Sigmoid colon (tissue), 7 donors: ENCODE measurements around the gene ZNF714. TPM values are rescaled to one million over a fixed set of nuclear protein-coding genes. Genes with fewer than 3 reads are reported as not detected.

Experiments used
- DNase-seq: peaks from one replicate; pipeline ENCODE4 v3.0.0-alpha.2; 2019
- H3K27ac ChIP-seq, 4 donors: fragments of 200-600 bp; sonication (generic); one replicate each; pipeline ENCODE4 v1.5.1; 2016 to 2019; ENCODE audit warnings: mild to moderate bottlenecking in 1 of 4
- H3K27me3 ChIP-seq, 3 donors: fragments of 200-600 bp; sonication (generic); one replicate each; pipeline ENCODE4 v1.5.1; 2019; ENCODE audit warnings: mild to moderate bottlenecking in 1 of 3
- H3K36me3 ChIP-seq, 4 donors: fragments of 200-600 bp; sonication (generic); one replicate each; pipeline ENCODE4 v1.5.1; 2016 to 2019
- H3K4me1 ChIP-seq, 4 donors: fragments of 200-600 bp; sonication (generic); one replicate each; pipeline ENCODE4 v1.5.1; 2017 to 2019
- H3K4me3 ChIP-seq, 4 donors: fragments of 200-600 bp; sonication (generic); one replicate each; pipeline ENCODE4 v1.5.1; 2017 to 2019; ENCODE audit warnings: mild to moderate bottlenecking in 2 of 4, moderate library complexity in 1 of 4
- H3K9me3 ChIP-seq, 4 donors: fragments of 200-600 bp in 3 of 4; sonication (generic) in 3 of 4; one replicate each; pipeline versions ENCODE4 v1.5.1 to v1.6.1; 2013 to 2019
- EP300 ChIP-seq, 4 donors: sonication (generic); formaldehyde crosslinking; IDR thresholded peaks; one replicate each; pipeline ENCODE4 v1.6.1; 2017; ENCODE audit warnings: antibody characterized with exemption in 4 of 4
- POLR2A ChIP-seq, 2 donors: fragments of 450-650 bp; IDR thresholded peaks; one replicate each; pipeline ENCODE4 v1.6.1; 2016; ENCODE audit warnings: antibody characterized with exemption in 2 of 2, mild to moderate bottlenecking in 2 of 2, moderate library complexity in 2 of 2
- POLR2AphosphoS5 ChIP-seq, 4 donors: sonication (generic); formaldehyde crosslinking; IDR thresholded peaks; one replicate each; pipeline ENCODE4 v1.6.1; 2017; ENCODE audit warnings: antibody characterized with exemption in 4 of 4
- WGBS, 2 donors: extraction: QIAGEN DNeasy Blood & Tissue Kit; methylation state at CpG; one replicate each; pipeline ENCODE4 v1.1.7; 2013; 5-methylcytosine and 5-hydroxymethylcytosine counted together
- intact Hi-C: fragments of 100-400 bp; cut with DNase I; formaldehyde crosslinking; loops from one replicate; pipeline ENCODE4 v1.15.1; 2023
- polyA plus RNA-seq, 3 donors: library from polyadenylated mRNA; stranded (reverse); fragments of 200-250 nt; gene quantifications; one replicate each; pipeline ENCODE4 v1.2.3, GENCODE V29; 2013
- total RNA-seq, 4 donors: library from RNA; depleted of rRNA; stranded (reverse); fragments of >200 nt; gene quantifications; one replicate each; pipeline ENCODE4 v1.1.0, GENCODE V29; 2016
- TF ChIP-seq, protein P1 (sequence below), 4 experiments: fragments of 450-650 bp in 3 of 4; fragments of 200-600 bp in 1 of 4; IDR thresholded peaks; one replicate each; pipeline ENCODE4 v1.5.1; 2016 to 2019; ENCODE audit warnings: antibody characterized with exemption in 4 of 4, mild to moderate bottlenecking in 3 of 4, moderate library complexity in 2 of 4
- donor health status: healthy with polysubstance abuse.
- donor health status: Bipolar disorder and iron deficiency.
- donor health status: healthy.

ZNF714 gene
- total and polyA plus RNA-seq, 7 donors, result 0.23 to 6.6 (median 4.6) TPM

DNA sequence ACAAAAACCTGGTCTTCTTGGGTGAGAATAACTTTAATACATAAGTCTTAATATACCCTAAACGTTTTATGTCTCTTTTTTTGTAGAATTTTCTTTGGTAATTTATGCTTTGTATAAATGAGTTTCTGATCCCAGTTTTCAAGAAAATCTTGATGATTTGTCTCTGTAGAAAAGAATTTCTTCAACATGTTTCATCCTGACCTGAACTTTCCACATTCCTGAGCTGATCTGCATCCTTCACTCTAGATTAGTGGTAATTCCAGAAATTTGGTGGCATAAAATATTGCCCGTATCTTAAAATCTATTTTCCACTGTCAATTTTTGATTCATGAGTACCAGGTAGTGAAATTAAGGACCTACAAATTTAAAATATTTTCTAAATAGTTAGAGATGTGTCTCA is 16.3 kb downstream of the ZNF714 start:
- intact Hi-C loops, result no loop called here
- 64 to 88% methylated on average over 2 of the region's 2 CpGs for WGBS, 2 donors
- Histone ChIP-seq H3K9me3 (no peaks in the 10 kb centered on the region), H3K4me3 (no peak overlapping the region), H3K27me3 (no peaks in the 10 kb centered on the region), H3K27ac (no peak overlapping the region), H3K4me1 (no peaks in the 10 kb centered on the region), H3K36me3 (peaks cover 0 to 14% (median 0%) of the 10 kb centered on the region in 4 donors)
- TF ChIP-seq, protein P1, sequence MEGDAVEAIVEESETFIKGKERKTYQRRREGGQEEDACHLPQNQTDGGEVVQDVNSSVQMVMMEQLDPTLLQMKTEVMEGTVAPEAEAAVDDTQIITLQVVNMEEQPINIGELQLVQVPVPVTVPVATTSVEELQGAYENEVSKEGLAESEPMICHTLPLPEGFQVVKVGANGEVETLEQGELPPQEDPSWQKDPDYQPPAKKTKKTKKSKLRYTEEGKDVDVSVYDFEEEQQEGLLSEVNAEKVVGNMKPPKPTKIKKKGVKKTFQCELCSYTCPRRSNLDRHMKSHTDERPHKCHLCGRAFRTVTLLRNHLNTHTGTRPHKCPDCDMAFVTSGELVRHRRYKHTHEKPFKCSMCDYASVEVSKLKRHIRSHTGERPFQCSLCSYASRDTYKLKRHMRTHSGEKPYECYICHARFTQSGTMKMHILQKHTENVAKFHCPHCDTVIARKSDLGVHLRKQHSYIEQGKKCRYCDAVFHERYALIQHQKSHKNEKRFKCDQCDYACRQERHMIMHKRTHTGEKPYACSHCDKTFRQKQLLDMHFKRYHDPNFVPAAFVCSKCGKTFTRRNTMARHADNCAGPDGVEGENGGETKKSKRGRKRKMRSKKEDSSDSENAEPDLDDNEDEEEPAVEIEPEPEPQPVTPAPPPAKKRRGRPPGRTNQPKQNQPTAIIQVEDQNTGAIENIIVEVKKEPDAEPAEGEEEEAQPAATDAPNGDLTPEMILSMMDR (IDR thresholded peaks at IDR 0.05), result no peak
- no peak for TF ChIP-seq POLR2AphosphoS5 (IDR thresholded peaks at IDR 0.05)
- TF ChIP-seq EP300 (IDR thresholded peaks at IDR 0.05), result no peak
- TF ChIP-seq POLR2A (IDR thresholded peaks at IDR 0.05), result no peak
- DNase-seq, result no peak

DNA sequence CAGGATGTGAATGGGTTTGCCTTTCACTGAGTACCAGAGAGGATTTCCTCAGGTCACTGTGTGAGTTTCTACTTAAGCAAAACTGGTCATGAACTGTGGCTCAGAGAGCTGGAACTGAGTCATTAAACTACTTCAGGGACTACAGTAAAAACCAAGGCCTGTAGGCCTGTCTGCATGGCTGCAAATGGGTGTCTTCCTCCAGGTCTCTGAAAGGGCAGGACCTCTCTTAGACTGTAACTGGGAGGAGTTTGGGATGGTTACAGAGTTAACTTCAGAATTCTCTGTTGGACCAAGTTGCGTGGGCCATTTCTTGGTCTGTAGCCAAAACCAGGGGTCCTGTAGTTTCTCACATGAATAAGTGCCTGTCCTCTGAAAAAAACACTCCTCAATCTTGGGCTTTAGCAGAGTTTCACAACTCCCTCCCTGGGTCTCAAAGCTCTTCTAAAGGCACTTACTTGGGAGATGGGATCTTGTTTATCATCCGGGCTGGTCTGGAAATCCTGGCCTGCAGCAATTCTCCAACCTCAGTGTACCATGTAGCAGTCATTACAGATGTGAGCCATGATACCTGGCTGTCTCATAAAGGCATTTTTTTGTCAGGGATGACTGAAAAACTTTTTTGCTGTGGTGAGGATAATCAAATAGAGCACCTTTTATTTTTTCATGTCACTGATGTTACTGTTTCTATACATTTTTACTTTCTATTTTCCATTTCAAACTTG is 19.7 kb downstream of the ZNF714 start:
- intact Hi-C loops, result no loop called here
- DNase-seq, result no peak
- Histone ChIP-seq H3K9me3 (no peaks in the 10 kb centered on the region), H3K4me3 (no peak overlapping the region), H3K36me3 (peaks cover 0 to 23% (median 3%) of the 10 kb centered on the region in 4 donors), H3K27ac (no peak overlapping the region), H3K4me1 (no peaks in the 10 kb centered on the region), H3K27me3 (no peaks in the 10 kb centered on the region)
- TF ChIP-seq POLR2A (IDR thresholded peaks at IDR 0.05) (no peak), EP300 (IDR thresholded peaks at IDR 0.05) (no peak), POLR2AphosphoS5 (IDR thresholded peaks at IDR 0.05) (no peak)
- TF ChIP-seq, protein P1 (IDR thresholded peaks at IDR 0.05), result no peak
- 75 to 87% methylated on average over 2 of the region's 2 CpGs for WGBS, 2 donors

DNA sequence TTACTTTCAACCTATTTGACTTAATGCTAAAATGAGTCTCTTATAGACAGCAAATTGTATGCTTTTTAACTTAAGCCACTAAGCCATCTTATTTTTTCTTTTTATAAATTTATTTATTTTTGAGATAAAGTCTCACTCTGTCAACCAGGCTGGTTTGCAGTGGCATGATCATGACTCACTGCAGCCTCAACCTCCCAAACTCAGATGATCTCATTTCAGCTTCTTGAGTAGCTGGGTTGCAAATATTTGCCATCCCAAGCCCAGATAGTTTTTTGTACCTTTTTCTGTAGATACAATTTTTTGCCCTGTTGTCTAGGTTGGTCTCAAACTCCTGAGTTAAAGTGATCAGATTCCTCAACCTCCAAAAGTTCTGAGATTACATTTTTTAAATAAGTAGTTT is 27.1 kb downstream of the ZNF714 start:
- H3K27me3 ChIP-seq, result no peaks in the 10 kb centered on the region
- intact Hi-C loops, result no loop called here
- peaks cover 0 to 4% (median 2%) of the 10 kb centered on the region in 4 donors for H3K9me3 ChIP-seq
- no peak overlapping the region for H3K27ac ChIP-seq
- no peaks in the 10 kb centered on the region for H3K4me1 ChIP-seq
- peaks cover 0 to 9% (median 4%) of the 10 kb centered on the region in 4 donors for H3K36me3 ChIP-seq
- DNase-seq, result no peak
- TF ChIP-seq POLR2A (IDR thresholded peaks at IDR 0.05) (no peak), EP300 (IDR thresholded peaks at IDR 0.05) (no peak), POLR2AphosphoS5 (IDR thresholded peaks at IDR 0.05) (no peak)
- TF ChIP-seq, protein P1 (IDR thresholded peaks at IDR 0.05), result no peak
- H3K4me3 ChIP-seq, result no peak overlapping the region

DNA sequence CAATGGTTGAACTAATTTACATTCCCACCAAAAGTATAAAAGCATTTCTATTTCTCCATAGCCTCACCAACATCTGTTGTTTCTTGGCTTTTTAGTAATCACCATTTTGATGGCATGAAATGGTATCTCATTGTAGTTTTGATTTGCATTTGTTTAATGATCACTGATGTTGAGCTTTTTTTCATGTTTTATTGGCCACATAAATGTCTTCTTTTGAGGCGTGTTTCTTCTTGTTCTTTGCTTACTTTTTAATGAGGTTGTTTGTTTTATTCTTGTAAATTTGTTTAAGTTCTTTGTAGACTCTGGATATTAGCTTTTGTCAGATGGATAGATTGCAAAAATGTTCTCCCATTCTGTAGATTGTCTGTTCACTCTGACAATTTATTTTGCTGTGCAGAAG is 28.2 kb downstream of the ZNF714 start:
- no peaks in the 10 kb centered on the region for H3K4me1 ChIP-seq
- peaks cover 0 to 5% (median 4%) of the 10 kb centered on the region in 4 donors for H3K36me3 ChIP-seq
- H3K27ac ChIP-seq, result no peak overlapping the region
- DNase-seq, result no peak
- H3K4me3 ChIP-seq, result no peak overlapping the region
- WGBS, 2 donors, result 27 to 71% methylated on average over 1 of the region's 1 CpG
- H3K9me3 ChIP-seq, result peaks cover 0 to 8% (median 4%) of the 10 kb centered on the region in 4 donors
- no peak for TF ChIP-seq POLR2AphosphoS5 (IDR thresholded peaks at IDR 0.05)
- TF ChIP-seq EP300 (IDR thresholded peaks at IDR 0.05), result no peak
- TF ChIP-seq, protein P1 (IDR thresholded peaks at IDR 0.05), result no peak
- TF ChIP-seq POLR2A (IDR thresholded peaks at IDR 0.05), result no peak
- intact Hi-C loops, result no loop called here
- H3K27me3 ChIP-seq, result no peaks in the 10 kb centered on the region

DNA sequence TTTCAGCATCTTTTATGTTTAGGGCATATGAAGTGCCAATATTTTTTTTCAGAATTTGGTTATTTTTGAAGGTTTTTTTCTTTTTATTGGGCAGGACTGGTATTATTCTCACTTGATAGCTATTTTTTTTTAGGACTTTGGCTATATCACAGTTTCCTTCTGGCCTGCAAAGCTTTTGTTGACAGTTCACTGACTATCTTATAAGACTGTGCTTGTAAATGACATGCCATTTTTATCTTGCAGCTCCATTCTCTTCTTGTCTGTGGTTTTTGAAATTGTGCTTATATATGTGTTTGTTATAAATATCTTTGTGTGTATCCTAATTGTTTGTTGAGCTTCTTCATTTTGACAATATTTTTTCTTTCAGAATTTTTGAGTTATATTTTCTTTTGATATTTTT is 33.4 kb downstream of the ZNF714 start:
- no peaks in the 10 kb centered on the region for H3K27me3 ChIP-seq
- peaks cover 0 to 8% (median 3%) of the 10 kb centered on the region in 4 donors for H3K9me3 ChIP-seq
- DNase-seq, result no peak
- TF ChIP-seq EP300 (IDR thresholded peaks at IDR 0.05), result no peak
- TF ChIP-seq POLR2AphosphoS5 (IDR thresholded peaks at IDR 0.05), result no peak
- TF ChIP-seq, protein P1 (IDR thresholded peaks at IDR 0.05), result no peak
- TF ChIP-seq POLR2A (IDR thresholded peaks at IDR 0.05), result no peak
- H3K27ac ChIP-seq, result no peak overlapping the region
- H3K4me3 ChIP-seq, result no peak overlapping the region
- peaks cover 0 to 30% (median 13%) of the 10 kb centered on the region in 4 donors for H3K36me3 ChIP-seq
- intact Hi-C loops, result no loop called here
- H3K4me1 ChIP-seq, result no peaks in the 10 kb centered on the region
